NCI-H2081 (cell line): ENCODE results near the gene HOXB8.

Experiments used
- DNase-seq, 2 experiments: peaks; one replicate each; lab custom pipeline; 2025; lab: John Stamatoyannopoulos, UW

The HOXB8 gene

GRCh38 chr17:48637323-48638260 lies 22.5 kb upstream of the HOXB8 start:
- no peak for DNase-seq

GRCh38 chr17:48636177-48637018 lies 21.3 kb upstream of the HOXB8 start:
- peak; percentile 75 to 76 for DNase-seq

GRCh38 chr17:48634493-48635208 lies 19.6 kb upstream of the HOXB8 start:
- no peak for DNase-seq

- DNase-seq: no peak
These were observed 18.2 kb upstream of the HOXB8 start for GRCh38 chr17:48633266-48633677.

GRCh38 chr17:48632579-48633265 lies 17.6 kb upstream of the HOXB8 start:
- no peak for DNase-seq

- DNase-seq: no peak
These were observed 16.8 kb upstream of the HOXB8 start for GRCh38 chr17:48631693-48632578.

GRCh38 chr17:48630925-48631692 lies 16.0 kb upstream of the HOXB8 start:
- DNase-seq: no peak

GRCh38 chr17:48630009-48630924 lies 15.2 kb upstream of the HOXB8 start:
- DNase-seq: no peak

GRCh38 chr17:48629411-48629759 lies 14.3 kb upstream of the HOXB8 start:
- no peak for DNase-seq

- DNase-seq: no peak
These were observed 13.7 kb upstream of the HOXB8 start for GRCh38 chr17:48628649-48629410.

GRCh38 chr17:48627623-48628521 lies 12.8 kb upstream of the HOXB8 start:
- DNase-seq: no peak

GRCh38 chr17:48627118-48627597 lies 12.1 kb upstream of the HOXB8 start:
- no peak for DNase-seq

GRCh38 chr17:48626245-48627117 lies 11.4 kb upstream of the HOXB8 start, which contains the start of gene HOXB9:
HOXB9 (minus strand) TSS chr17:48626358; CDS start chr17:48626269, 89 bp downstream.
- peak; percentile 54 to 65 for DNase-seq

GRCh38 chr17:48625495-48626244 lies 10.6 kb upstream of the HOXB8 start:
- DNase-seq: peak; percentile 56 to 75
